ENCODE measurements around the gene RPS25. TPM values are rescaled to one million over a fixed set of nuclear protein-coding genes. Genes with fewer than 3 reads are reported as not detected.

Gene RPS25
- polyA plus RNA-seq, 1 donor from 2014 or later = 1,728 TPM

GRCh38 chr11:119065369-119065768 is 47.2 kb upstream of the RPS25 start:
- Histone ChIP-seq H3K27me3 (ENCODE audit: insufficient read depth, low read depth, low read length) (no peaks in the 10 kb centered on the region), H3K27ac (ENCODE audit: low read length) (no peak overlapping the region), H3K4me2 (ENCODE audit: low read length) (no peak overlapping the region), H3K9ac (ENCODE audit: low read length) (no peak overlapping the region), H3K9me2 (ENCODE audit: insufficient read depth, low read length) (no peaks in the 10 kb centered on the region), H3F3A (ENCODE audit: insufficient read depth, low read length, poor library complexity, severe bottlenecking) (no peaks in the 10 kb centered on the region), H2AFZ (ENCODE audit: low read depth, low read length) (no peak overlapping the region), H3K4me3 (ENCODE audit: low read length) (no peak overlapping the region), H3K9me3 (ENCODE audit: low read length) (no peaks in the 10 kb centered on the region), H4K20me1 (ENCODE audit: insufficient read depth) (no peaks in the 10 kb centered on the region), H3K36me3 (ENCODE audit: insufficient read depth, low read length) (no peaks in the 10 kb centered on the region), H3K79me2 (replicated peaks; ENCODE audit: insufficient read depth, low read length) (peaks cover 20% of the 10 kb centered on the region)
- TF ChIP-seq, protein P1, sequence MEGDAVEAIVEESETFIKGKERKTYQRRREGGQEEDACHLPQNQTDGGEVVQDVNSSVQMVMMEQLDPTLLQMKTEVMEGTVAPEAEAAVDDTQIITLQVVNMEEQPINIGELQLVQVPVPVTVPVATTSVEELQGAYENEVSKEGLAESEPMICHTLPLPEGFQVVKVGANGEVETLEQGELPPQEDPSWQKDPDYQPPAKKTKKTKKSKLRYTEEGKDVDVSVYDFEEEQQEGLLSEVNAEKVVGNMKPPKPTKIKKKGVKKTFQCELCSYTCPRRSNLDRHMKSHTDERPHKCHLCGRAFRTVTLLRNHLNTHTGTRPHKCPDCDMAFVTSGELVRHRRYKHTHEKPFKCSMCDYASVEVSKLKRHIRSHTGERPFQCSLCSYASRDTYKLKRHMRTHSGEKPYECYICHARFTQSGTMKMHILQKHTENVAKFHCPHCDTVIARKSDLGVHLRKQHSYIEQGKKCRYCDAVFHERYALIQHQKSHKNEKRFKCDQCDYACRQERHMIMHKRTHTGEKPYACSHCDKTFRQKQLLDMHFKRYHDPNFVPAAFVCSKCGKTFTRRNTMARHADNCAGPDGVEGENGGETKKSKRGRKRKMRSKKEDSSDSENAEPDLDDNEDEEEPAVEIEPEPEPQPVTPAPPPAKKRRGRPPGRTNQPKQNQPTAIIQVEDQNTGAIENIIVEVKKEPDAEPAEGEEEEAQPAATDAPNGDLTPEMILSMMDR (IDR thresholded peaks at IDR 0.05; ENCODE audit: poor library complexity, severe bottlenecking) = peak; percentile 31
- TF ChIP-seq EP300 (conservative IDR thresholded peaks at IDR 0.05; ENCODE audit: poor library complexity, severe bottlenecking) = no peak
- TF ChIP-seq POLR2AphosphoS5 (IDR thresholded peaks at IDR 0.05) = no peak
- TF ChIP-seq, protein P2, sequence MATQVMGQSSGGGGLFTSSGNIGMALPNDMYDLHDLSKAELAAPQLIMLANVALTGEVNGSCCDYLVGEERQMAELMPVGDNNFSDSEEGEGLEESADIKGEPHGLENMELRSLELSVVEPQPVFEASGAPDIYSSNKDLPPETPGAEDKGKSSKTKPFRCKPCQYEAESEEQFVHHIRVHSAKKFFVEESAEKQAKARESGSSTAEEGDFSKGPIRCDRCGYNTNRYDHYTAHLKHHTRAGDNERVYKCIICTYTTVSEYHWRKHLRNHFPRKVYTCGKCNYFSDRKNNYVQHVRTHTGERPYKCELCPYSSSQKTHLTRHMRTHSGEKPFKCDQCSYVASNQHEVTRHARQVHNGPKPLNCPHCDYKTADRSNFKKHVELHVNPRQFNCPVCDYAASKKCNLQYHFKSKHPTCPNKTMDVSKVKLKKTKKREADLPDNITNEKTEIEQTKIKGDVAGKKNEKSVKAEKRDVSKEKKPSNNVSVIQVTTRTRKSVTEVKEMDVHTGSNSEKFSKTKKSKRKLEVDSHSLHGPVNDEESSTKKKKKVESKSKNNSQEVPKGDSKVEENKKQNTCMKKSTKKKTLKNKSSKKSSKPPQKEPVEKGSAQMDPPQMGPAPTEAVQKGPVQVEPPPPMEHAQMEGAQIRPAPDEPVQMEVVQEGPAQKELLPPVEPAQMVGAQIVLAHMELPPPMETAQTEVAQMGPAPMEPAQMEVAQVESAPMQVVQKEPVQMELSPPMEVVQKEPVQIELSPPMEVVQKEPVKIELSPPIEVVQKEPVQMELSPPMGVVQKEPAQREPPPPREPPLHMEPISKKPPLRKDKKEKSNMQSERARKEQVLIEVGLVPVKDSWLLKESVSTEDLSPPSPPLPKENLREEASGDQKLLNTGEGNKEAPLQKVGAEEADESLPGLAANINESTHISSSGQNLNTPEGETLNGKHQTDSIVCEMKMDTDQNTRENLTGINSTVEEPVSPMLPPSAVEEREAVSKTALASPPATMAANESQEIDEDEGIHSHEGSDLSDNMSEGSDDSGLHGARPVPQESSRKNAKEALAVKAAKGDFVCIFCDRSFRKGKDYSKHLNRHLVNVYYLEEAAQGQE (IDR thresholded peaks at IDR 0.05; ENCODE audit: borderline replicate concordance) = no peak
- peak; percentile 40 for TF ChIP-seq SMC3 (conservative IDR thresholded peaks at IDR 0.05; ENCODE audit: poor library complexity)
- no peak for TF ChIP-seq TAF1 (IDR thresholded peaks at IDR 0.05; ENCODE audit: low read depth)
- TF ChIP-seq MXI1 (conservative IDR thresholded peaks at IDR 0.05; ENCODE audit: poor library complexity, severe bottlenecking) = no peak
- TF ChIP-seq EZH2 (IDR thresholded peaks at IDR 0.05; ENCODE audit: borderline replicate concordance, insufficient read depth, low read length, poor library complexity, severe bottlenecking) = no peak
- peak; percentile 21 for TF ChIP-seq RAD21 (conservative IDR thresholded peaks at IDR 0.05)

- no peaks in the 10 kb centered on the region for H4K20me1 ChIP-seq (ENCODE audit: insufficient read depth)
- H3K79me2 ChIP-seq (replicated peaks; ENCODE audit: insufficient read depth, low read length) = peaks cover 8% of the 10 kb centered on the region
- no peaks in the 10 kb centered on the region for H3K9me3 ChIP-seq (ENCODE audit: low read length)
- H3K27me3 ChIP-seq (ENCODE audit: insufficient read depth, low read depth, low read length) = no peaks in the 10 kb centered on the region
- H3K9ac ChIP-seq (ENCODE audit: low read length) = no peak overlapping the region
- H3K9me2 ChIP-seq (ENCODE audit: insufficient read depth, low read length) = no peaks in the 10 kb centered on the region
- TF ChIP-seq, protein P1 (IDR thresholded peaks at IDR 0.05; ENCODE audit: poor library complexity, severe bottlenecking) = no peak
- TF ChIP-seq EP300 (conservative IDR thresholded peaks at IDR 0.05; ENCODE audit: poor library complexity, severe bottlenecking) (no peak), POLR2AphosphoS5 (IDR thresholded peaks at IDR 0.05) (no peak), EZH2 (IDR thresholded peaks at IDR 0.05; ENCODE audit: borderline replicate concordance, insufficient read depth, low read length, poor library complexity, severe bottlenecking) (no peak), SMC3 (conservative IDR thresholded peaks at IDR 0.05; ENCODE audit: poor library complexity) (no peak)
- TF ChIP-seq, protein P2 (IDR thresholded peaks at IDR 0.05; ENCODE audit: borderline replicate concordance) = no peak
- no peaks in the 10 kb centered on the region for H3K36me3 ChIP-seq (ENCODE audit: insufficient read depth, low read length)
- H3K4me2 ChIP-seq (ENCODE audit: low read length) = no peak overlapping the region
- no peak overlapping the region for H3K27ac ChIP-seq (ENCODE audit: low read length)
- H2AFZ ChIP-seq (ENCODE audit: low read depth, low read length) = no peak overlapping the region
- H3F3A ChIP-seq (ENCODE audit: insufficient read depth, low read length, poor library complexity, severe bottlenecking) = no peaks in the 10 kb centered on the region
- H3K4me3 ChIP-seq (ENCODE audit: low read length) = no peak overlapping the region
These were observed 44.6 kb upstream of the RPS25 start for GRCh38 chr11:119062779-119063178.

All from neural cell (in vitro differentiated cells).